ENCODE results near the gene SPI1.

- TF ChIP-seq, protein P1, sequence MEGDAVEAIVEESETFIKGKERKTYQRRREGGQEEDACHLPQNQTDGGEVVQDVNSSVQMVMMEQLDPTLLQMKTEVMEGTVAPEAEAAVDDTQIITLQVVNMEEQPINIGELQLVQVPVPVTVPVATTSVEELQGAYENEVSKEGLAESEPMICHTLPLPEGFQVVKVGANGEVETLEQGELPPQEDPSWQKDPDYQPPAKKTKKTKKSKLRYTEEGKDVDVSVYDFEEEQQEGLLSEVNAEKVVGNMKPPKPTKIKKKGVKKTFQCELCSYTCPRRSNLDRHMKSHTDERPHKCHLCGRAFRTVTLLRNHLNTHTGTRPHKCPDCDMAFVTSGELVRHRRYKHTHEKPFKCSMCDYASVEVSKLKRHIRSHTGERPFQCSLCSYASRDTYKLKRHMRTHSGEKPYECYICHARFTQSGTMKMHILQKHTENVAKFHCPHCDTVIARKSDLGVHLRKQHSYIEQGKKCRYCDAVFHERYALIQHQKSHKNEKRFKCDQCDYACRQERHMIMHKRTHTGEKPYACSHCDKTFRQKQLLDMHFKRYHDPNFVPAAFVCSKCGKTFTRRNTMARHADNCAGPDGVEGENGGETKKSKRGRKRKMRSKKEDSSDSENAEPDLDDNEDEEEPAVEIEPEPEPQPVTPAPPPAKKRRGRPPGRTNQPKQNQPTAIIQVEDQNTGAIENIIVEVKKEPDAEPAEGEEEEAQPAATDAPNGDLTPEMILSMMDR (IDR thresholded peaks at IDR 0.05; ENCODE audit: insufficient read depth, low read length, poor library complexity, severe bottlenecking) = no peak
- TF ChIP-seq EZH2phosphoT487 (conservative IDR thresholded peaks at IDR 0.05; ENCODE audit: low read length) = no peak
These were observed 52.9 kb downstream of the SPI1 start for GRCh38 chr11:47325271-47326041.

Measured in SU-DHL-6 (cell line).